ENCODE data around the gene ZNF100. TPM values are rescaled to one million over a fixed set of nuclear protein-coding genes. Genes with fewer than 3 reads are reported as not detected.
"Not testable (repeated sequence)": the region's sequence is repeated elsewhere in the genome, so short reads cannot be mapped to it uniquely, and the experiment has no call there.

Gene ZNF100
- total and polyA plus RNA-seq, 7 experiments from 2014 or later = 9.5 to 22.5 (median 18.4) TPM

DNA sequence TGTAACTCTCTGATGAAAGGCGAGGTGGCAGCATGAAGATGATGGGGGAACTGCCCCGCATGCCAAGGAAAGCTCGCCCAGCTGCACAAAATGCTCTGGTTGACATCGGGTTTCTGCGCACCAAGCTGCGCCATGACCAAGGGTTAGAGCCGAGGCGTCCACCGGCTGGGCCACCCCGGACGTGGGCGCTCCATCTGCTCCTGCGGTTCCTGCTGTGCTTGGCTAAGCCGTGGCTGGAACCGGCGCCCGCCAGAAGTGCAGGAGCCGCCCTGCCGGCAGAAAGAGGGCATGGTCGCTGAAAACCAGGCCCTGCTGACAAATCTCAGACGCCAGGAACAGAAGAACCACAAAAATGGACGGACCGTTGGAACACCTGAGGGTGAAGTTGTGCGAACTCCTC lies 57.9 kb downstream of the ZNF100 start:
- no peak for ATAC-seq
- Mint-ChIP-seq H3K27me3 (peaks cover 0 to 3% (median 0%) of the 10 kb centered on the region in 5 donors), H3K27ac (no peak overlapping the region), H3K4me1 (no peaks in the 10 kb centered on the region), H3K9me3 (peaks cover 0 to 34% (median 6%) of the 10 kb centered on the region in 11 donors), H3K36me3 (peaks cover 0 to 4% (median 0%) of the 10 kb centered on the region in 5 donors), H3K4me3 (no peak overlapping the region)
- CTCF ChIA-PET = no interaction called here
- no peak overlapping the region for H3K27ac ChIP-seq (ENCODE audit: low read depth, low read length)
- H3K9me3 ChIP-seq (ENCODE audit: control insufficient read depth in 2 of 3, low read length in 3 of 3) = peaks cover 0 to 4% (median 0%) of the 10 kb centered on the region in 3 experiments
- intact Hi-C loops (cut with micrococcal nuclease) = no loop called here
- no peaks in the 10 kb centered on the region for H3K4me1 ChIP-seq (ENCODE audit: control insufficient read depth in 2 of 2, insufficient read depth in 2 of 2, low read length in 2 of 2)
- no peaks in the 10 kb centered on the region for H3K27me3 ChIP-seq (ENCODE audit: control insufficient read depth in 2 of 2, insufficient read depth in 2 of 2, low read length in 2 of 2)
- H3K36me3 ChIP-seq (ENCODE audit: control insufficient read depth in 2 of 3, insufficient read depth in 3 of 3, low read length in 3 of 3) = no peaks in the 10 kb centered on the region
- no peak overlapping the region for H3K4me3 ChIP-seq (ENCODE audit: low read length)
- DNase-seq = no peak
- POLR2A ChIA-PET = no interaction called here

DNA sequence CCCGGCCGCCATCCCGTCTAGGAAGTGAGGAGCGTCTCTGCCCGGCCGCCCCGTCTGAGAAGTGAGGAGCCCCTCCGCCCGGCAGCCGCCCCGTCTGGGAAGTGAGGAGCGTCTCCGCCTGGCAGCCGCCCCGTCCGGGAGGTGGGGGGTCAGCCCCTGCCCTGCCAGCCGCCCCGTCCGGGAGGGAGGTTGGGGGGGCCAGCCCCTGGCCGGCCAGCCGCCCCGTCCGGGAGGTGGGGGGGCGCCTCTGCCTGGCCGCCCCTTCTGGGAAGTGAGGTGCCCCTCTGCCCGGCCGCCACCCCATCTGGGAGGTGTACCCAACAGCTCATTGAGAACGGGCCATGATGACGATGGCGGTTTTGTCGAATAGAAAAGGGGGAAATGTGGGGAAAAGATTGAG lies 59.5 kb downstream of the ZNF100 start:
- CTCF ChIA-PET; H3K4me3 Mint-ChIP-seq; POLR2A ChIA-PET; H3K4me3 ChIP-seq (ENCODE audit: low read length); H3K27ac Mint-ChIP-seq; ATAC-seq; H3K36me3 Mint-ChIP-seq; H3K9me3 ChIP-seq (ENCODE audit: control insufficient read depth in 2 of 3, low read length in 3 of 3); H3K27me3 ChIP-seq (ENCODE audit: control insufficient read depth in 2 of 2, insufficient read depth in 2 of 2, low read length in 2 of 2); H3K27ac ChIP-seq (ENCODE audit: low read depth, low read length); DNase-seq; H3K36me3 ChIP-seq (ENCODE audit: control insufficient read depth in 2 of 3, insufficient read depth in 3 of 3, low read length in 3 of 3); H3K4me1 ChIP-seq (ENCODE audit: control insufficient read depth in 2 of 2, insufficient read depth in 2 of 2, low read length in 2 of 2); intact Hi-C loops (cut with micrococcal nuclease); H3K27me3 Mint-ChIP-seq; H3K4me1 Mint-ChIP-seq: not testable (repeated sequence)
- peaks cover 0 to 24% (median 3%) of the 10 kb centered on the region in 11 donors for H3K9me3 Mint-ChIP-seq

DNA sequence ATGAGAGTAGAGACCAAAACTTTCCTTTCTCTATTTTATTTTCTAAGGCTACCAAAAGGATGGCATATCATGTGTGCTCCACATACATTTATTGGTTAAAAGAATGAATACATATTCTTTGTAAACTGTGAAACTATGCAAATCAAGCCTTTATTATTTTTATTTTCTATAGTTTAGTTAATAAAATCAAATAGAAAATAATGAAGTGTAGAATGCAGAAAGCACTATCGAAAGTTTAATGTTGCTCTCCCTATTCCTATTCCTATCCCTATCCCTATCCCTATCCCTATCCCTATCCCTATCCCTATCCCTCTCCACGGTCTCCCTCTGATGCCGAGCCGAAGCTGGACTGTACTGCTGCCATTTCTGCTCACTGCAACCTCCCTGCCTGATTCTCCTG lies 60.3 kb downstream of the ZNF100 start:
- CTCF ChIA-PET = no interaction called here
- ATAC-seq (no peak), DNase-seq (no peak)
- no peaks in the 10 kb centered on the region for H3K36me3 ChIP-seq (ENCODE audit: control insufficient read depth in 2 of 3, insufficient read depth in 3 of 3, low read length in 3 of 3)
- intact Hi-C loops (cut with micrococcal nuclease) = no loop called here
- Mint-ChIP-seq H3K36me3 (peaks cover 0 to 2% (median 0%) of the 10 kb centered on the region in 5 donors), H3K4me1 (no peaks in the 10 kb centered on the region), H3K27ac (no peak overlapping the region), H3K4me3 (no peak overlapping the region), H3K9me3 (peaks cover 0 to 24% (median 3%) of the 10 kb centered on the region in 11 donors), H3K27me3 (peaks cover 0 to 3% (median 0%) of the 10 kb centered on the region in 5 donors)
- H3K9me3 ChIP-seq (ENCODE audit: control insufficient read depth in 2 of 3, low read length in 3 of 3) = peaks cover 0 to 4% (median 0%) of the 10 kb centered on the region in 3 experiments
- H3K4me3 ChIP-seq (ENCODE audit: low read length) = no peak overlapping the region
- POLR2A ChIA-PET = no interaction called here
- H3K27ac ChIP-seq (ENCODE audit: low read depth, low read length) = no peak overlapping the region
- no peaks in the 10 kb centered on the region for H3K4me1 ChIP-seq (ENCODE audit: control insufficient read depth in 2 of 2, insufficient read depth in 2 of 2, low read length in 2 of 2)
- H3K27me3 ChIP-seq (ENCODE audit: control insufficient read depth in 2 of 2, insufficient read depth in 2 of 2, low read length in 2 of 2) = no peaks in the 10 kb centered on the region

DNA sequence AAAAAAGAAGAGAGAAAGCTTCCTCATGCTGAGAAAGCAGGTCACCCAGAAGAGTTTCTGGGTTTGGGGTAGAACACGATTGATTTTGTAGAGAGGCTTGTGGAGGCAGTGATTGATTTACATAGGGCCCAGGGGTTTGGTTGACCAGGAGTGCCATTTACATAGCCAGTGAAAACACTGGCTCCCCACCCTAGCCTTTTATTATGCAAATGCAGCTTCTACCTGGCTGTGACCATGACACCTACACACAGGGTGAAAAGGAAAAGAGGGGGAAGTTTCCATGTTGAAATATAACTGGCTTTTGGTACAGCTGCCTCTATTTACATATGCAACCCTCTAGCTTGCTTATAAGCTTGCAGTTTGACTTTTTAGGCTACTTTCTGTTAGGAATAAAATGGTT lies 62.0 kb downstream of the ZNF100 start:
- ATAC-seq (no peak), DNase-seq (no peak)
- H3K4me3 ChIP-seq (ENCODE audit: low read length) = no peak overlapping the region
- Mint-ChIP-seq H3K27ac (no peak overlapping the region), H3K27me3 (peaks cover 0 to 3% (median 0%) of the 10 kb centered on the region in 5 donors), H3K4me3 (no peak overlapping the region), H3K4me1 (no peaks in the 10 kb centered on the region), H3K36me3 (peaks cover 0 to 2% (median 0%) of the 10 kb centered on the region in 5 donors), H3K9me3 (peaks cover 0 to 22% (median 0%) of the 10 kb centered on the region in 11 donors)
- CTCF ChIA-PET = no interaction called here
- peaks cover 0 to 4% (median 0%) of the 10 kb centered on the region in 3 experiments for H3K9me3 ChIP-seq (ENCODE audit: control insufficient read depth in 2 of 3, low read length in 3 of 3)
- H3K27me3 ChIP-seq (ENCODE audit: control insufficient read depth in 2 of 2, insufficient read depth in 2 of 2, low read length in 2 of 2) = no peaks in the 10 kb centered on the region
- POLR2A ChIA-PET = no interaction called here
- intact Hi-C loops (cut with micrococcal nuclease) = no loop called here
- no peaks in the 10 kb centered on the region for H3K4me1 ChIP-seq (ENCODE audit: control insufficient read depth in 2 of 2, insufficient read depth in 2 of 2, low read length in 2 of 2)
- H3K27ac ChIP-seq (ENCODE audit: low read depth, low read length) = no peak overlapping the region
- H3K36me3 ChIP-seq (ENCODE audit: control insufficient read depth in 2 of 3, insufficient read depth in 3 of 3, low read length in 3 of 3) = no peaks in the 10 kb centered on the region

DNA sequence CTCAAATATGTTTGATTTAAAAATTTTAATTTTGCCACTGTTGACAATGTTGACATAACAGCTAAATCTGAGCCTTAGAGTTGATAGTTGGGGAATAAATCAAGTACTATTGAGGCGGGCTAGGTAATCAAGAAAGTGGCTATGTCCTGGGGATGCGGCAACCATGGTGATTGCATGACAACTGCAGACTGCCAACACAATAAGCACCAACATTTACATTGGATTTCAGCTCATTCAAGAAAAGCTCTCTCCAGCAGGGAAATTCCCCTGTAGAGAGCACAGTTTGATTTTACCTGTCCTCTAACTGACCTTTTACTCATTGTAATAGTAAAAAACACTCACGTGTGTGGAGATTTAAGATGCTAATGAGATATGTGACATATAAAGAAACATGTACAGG lies 63.1 kb downstream of the ZNF100 start:
- ATAC-seq (no peak), DNase-seq (no peak)
- Histone ChIP-seq H3K9me3 (ENCODE audit: control insufficient read depth in 2 of 3, low read length in 3 of 3) (no peaks in the 10 kb centered on the region), H3K4me3 (ENCODE audit: low read length) (no peak overlapping the region), H3K27ac (ENCODE audit: low read depth, low read length) (no peak overlapping the region), H3K4me1 (ENCODE audit: control insufficient read depth in 2 of 2, insufficient read depth in 2 of 2, low read length in 2 of 2) (no peaks in the 10 kb centered on the region), H3K27me3 (ENCODE audit: control insufficient read depth in 2 of 2, insufficient read depth in 2 of 2, low read length in 2 of 2) (no peaks in the 10 kb centered on the region), H3K36me3 (ENCODE audit: control insufficient read depth in 2 of 3, insufficient read depth in 3 of 3, low read length in 3 of 3) (no peaks in the 10 kb centered on the region)
- Mint-ChIP-seq H3K9me3 (peaks cover 0 to 18% (median 0%) of the 10 kb centered on the region in 11 donors), H3K36me3 (peaks cover 0 to 2% (median 0%) of the 10 kb centered on the region in 5 donors), H3K4me3 (no peak overlapping the region), H3K4me1 (no peaks in the 10 kb centered on the region), H3K27me3 (peaks cover 0 to 3% (median 0%) of the 10 kb centered on the region in 5 donors), H3K27ac (no peak overlapping the region)
- ChIA-PET POLR2A (no interaction called here), CTCF (interaction anchor here (0.7 kb wide), 1 partner anchor 25 kb away, joined by 3 read pairs; no protein-coding TSS in a partner anchor)
- intact Hi-C loops (cut with micrococcal nuclease) = no loop called here

DNA sequence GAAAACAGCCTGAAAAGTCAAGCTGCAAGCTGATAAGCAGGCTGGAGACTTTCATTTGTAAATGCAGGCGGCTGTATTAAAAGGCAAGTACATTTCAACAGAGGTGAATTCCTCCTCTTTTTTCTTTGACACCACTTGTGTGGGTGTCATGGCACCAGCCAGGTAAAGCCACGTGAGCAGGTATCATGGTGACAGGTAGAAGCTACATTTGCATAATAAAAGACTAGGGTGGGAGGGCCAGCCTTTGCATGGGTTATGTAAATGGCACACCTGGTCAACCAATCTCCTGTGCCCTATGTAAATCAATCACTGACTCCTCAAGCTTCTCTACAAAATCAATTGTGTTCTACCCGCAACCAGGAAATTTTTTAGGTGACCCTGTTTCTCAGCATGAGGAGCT lies 68.2 kb downstream of the ZNF100 start:
- Histone ChIP-seq H3K36me3 (ENCODE audit: control insufficient read depth in 2 of 3, insufficient read depth in 3 of 3, low read length in 3 of 3) (no peaks in the 10 kb centered on the region), H3K4me1 (ENCODE audit: control insufficient read depth in 2 of 2, insufficient read depth in 2 of 2, low read length in 2 of 2) (no peaks in the 10 kb centered on the region), H3K27ac (ENCODE audit: low read depth, low read length) (no peak overlapping the region), H3K4me3 (ENCODE audit: low read length) (no peak overlapping the region), H3K9me3 (ENCODE audit: control insufficient read depth in 2 of 3, low read length in 3 of 3) (no peaks in the 10 kb centered on the region), H3K27me3 (ENCODE audit: control insufficient read depth in 2 of 2, insufficient read depth in 2 of 2, low read length in 2 of 2) (no peaks in the 10 kb centered on the region)
- no peak for DNase-seq
- no peak overlapping the region for H3K4me3 Mint-ChIP-seq
- H3K27ac Mint-ChIP-seq = no peak overlapping the region
- H3K4me1 Mint-ChIP-seq = no peaks in the 10 kb centered on the region
- ChIA-PET CTCF (interaction anchor here (1.6 kb wide), 1 partner anchor 216 kb away, joined by 10 read pairs; no protein-coding TSS in a partner anchor), POLR2A (interaction anchor here (0.6 kb wide), 1 partner anchor 1604 kb away, joined by 3 read pairs; no protein-coding TSS in a partner anchor)
- H3K36me3 Mint-ChIP-seq = no peaks in the 10 kb centered on the region
- ATAC-seq = no peak
- peaks cover 0 to 6% (median 0%) of the 10 kb centered on the region in 11 donors for H3K9me3 Mint-ChIP-seq
- intact Hi-C loops (cut with micrococcal nuclease) = loop anchor here (2.0 to 5.0 kb wide), 3 partner anchors 127 to 1452 kb away; no protein-coding TSS in a partner anchor
- peaks cover 0 to 4% (median 0%) of the 10 kb centered on the region in 5 donors for H3K27me3 Mint-ChIP-seq

DNA sequence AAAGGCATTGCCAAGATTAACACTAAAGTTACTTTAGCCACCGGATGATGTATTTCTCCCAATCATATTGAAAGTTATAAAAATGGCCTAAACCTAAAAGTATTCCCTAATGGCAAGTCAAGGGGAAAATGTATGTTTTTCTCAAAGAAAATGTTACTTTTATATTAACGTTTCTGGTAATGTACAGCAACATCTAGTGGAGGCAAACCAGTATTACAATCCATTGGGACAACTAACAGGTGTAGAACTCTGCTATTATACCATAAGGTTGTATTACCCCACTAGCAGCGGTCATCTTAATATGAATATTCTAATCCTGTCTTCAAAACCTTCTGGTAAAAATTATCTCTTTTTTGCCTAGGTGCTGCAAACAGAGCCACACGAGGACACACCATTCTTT lies 69.2 kb downstream of the ZNF100 start:
- DNase-seq = peak in 5 of 9 donors; percentile 40 to 57 (median 45)
- CTCF ChIA-PET = interaction anchor here (0.7 to 1.6 kb wide), 6 partner anchors 43 to 1701 kb away, joined by 3 to 10 read pairs (median 6); no protein-coding TSS in a partner anchor
- H3K4me1 Mint-ChIP-seq = no peaks in the 10 kb centered on the region
- peak; percentile 72 for ATAC-seq
- no peak overlapping the region for H3K4me3 ChIP-seq (ENCODE audit: low read length)
- no peaks in the 10 kb centered on the region for H3K36me3 ChIP-seq (ENCODE audit: control insufficient read depth in 2 of 3, insufficient read depth in 3 of 3, low read length in 3 of 3)
- intact Hi-C loops (cut with micrococcal nuclease) = loop anchor here (1.0 to 5.0 kb wide), 5 partner anchors 126 to 1451 kb away; partner anchors contain the start of gene ZNF429 (in 1 of the 2)
- no peaks in the 10 kb centered on the region for H3K4me1 ChIP-seq (ENCODE audit: control insufficient read depth in 2 of 2, insufficient read depth in 2 of 2, low read length in 2 of 2)
- no peaks in the 10 kb centered on the region for H3K9me3 ChIP-seq (ENCODE audit: control insufficient read depth in 2 of 3, low read length in 3 of 3)
- H3K27ac ChIP-seq (ENCODE audit: low read depth, low read length) = no peak overlapping the region
- peaks cover 0 to 4% (median 0%) of the 10 kb centered on the region in 5 donors for H3K27me3 Mint-ChIP-seq
- H3K9me3 Mint-ChIP-seq = peaks cover 0 to 10% (median 0%) of the 10 kb centered on the region in 11 donors
- POLR2A ChIA-PET = no interaction called here
- no peak overlapping the region for H3K4me3 Mint-ChIP-seq
- H3K27me3 ChIP-seq (ENCODE audit: control insufficient read depth in 2 of 2, insufficient read depth in 2 of 2, low read length in 2 of 2) = no peaks in the 10 kb centered on the region
- no peaks in the 10 kb centered on the region for H3K36me3 Mint-ChIP-seq
- no peak overlapping the region for H3K27ac Mint-ChIP-seq
